HepG2 (cell line): Measurements from ENCODE around the gene NAT9. TPM values are rescaled to one million over a fixed set of nuclear protein-coding genes. Genes with fewer than 3 reads are reported as not detected.

Experiments
- AKAP8 ChIP-seq: sonication (generic); formaldehyde crosslinking; IDR thresholded peaks from 2 replicates; pipeline ENCODE4 v1.5.1; 2020; ENCODE audit warnings: mild to moderate bottlenecking, missing genetic modification reagents
- ARNTL ChIP-seq: sonication (generic); formaldehyde crosslinking; IDR thresholded peaks from 2 replicates; pipeline ENCODE4 v1.4.0; 2020; ENCODE audit warnings: mild to moderate bottlenecking, missing genetic modification reagents
- BRCA1 ChIP-seq: sonication (generic); formaldehyde crosslinking; IDR thresholded peaks from 2 replicates; pipeline ENCODE4 v1.4.0; 2020; ENCODE audit warnings: missing genetic modification reagents
- DNMT3B ChIP-seq: conservative IDR thresholded peaks from 2 replicates; pipeline ENCODE4 v1.6.1; 2016; ENCODE audit warnings: missing biosample characterization, control low read depth
- ETV6 ChIP-seq: sonication (generic); formaldehyde crosslinking; conservative IDR thresholded peaks from 2 replicates; pipeline ENCODE4 v1.4.0; 2020; ENCODE audit warnings: missing genetic modification reagents
- GTF2F1 ChIP-seq: fragments of 150-350 bp; IDR thresholded peaks from 2 replicates; pipeline ENCODE4 v1.6.1; 2014; ENCODE audit warnings: low read length
- GTF3A ChIP-seq: sonication (generic); formaldehyde crosslinking; conservative IDR thresholded peaks from 2 replicates; pipeline ENCODE4 v1.4.0; 2020; ENCODE audit warnings: mild to moderate bottlenecking, missing genetic modification reagents
- MAF1 ChIP-seq: sonication (generic); formaldehyde crosslinking; IDR thresholded peaks from 2 replicates; pipeline ENCODE4 v1.5.0; 2020; ENCODE audit warnings: missing genetic modification reagents, borderline replicate concordance
- PAF1 ChIP-seq: IDR thresholded peaks from 2 replicates; pipeline ENCODE4 v1.6.1; 2016; ENCODE audit warnings: missing genetic modification reagents, missing compliant biosample characterization
- SP2 ChIP-seq: sonication (generic); formaldehyde crosslinking; IDR thresholded peaks from 2 replicates; pipeline ENCODE4 v1.5.1; 2020; ENCODE audit warnings: mild to moderate bottlenecking, missing genetic modification reagents
- SRSF4 ChIP-seq: fragments of 200-400 bp; formaldehyde crosslinking; IDR thresholded peaks from one replicate; pipeline ENCODE4 v1.6.1; 2018; ENCODE audit warnings: mild to moderate bottlenecking, low read depth, low read length, moderate library complexity; ENCODE audit not compliant: poor library complexity, severe bottlenecking
- ZC3H13 ChIP-seq: sonication (generic); formaldehyde crosslinking; IDR thresholded peaks from 2 replicates; pipeline ENCODE4 v1.8.1; 2023; ENCODE audit warnings: mild to moderate bottlenecking, missing genetic modification reagents, moderate library complexity
- ZNF3 ChIP-seq: IDR thresholded peaks from 2 replicates; pipeline ENCODE4 v1.7.0; 2017; ENCODE audit warnings: inconsistent platforms
- ZNF441 ChIP-seq: sonication (generic); formaldehyde crosslinking; IDR thresholded peaks from 2 replicates; pipeline ENCODE4 v1.7.0; 2021; ENCODE audit warnings: missing genetic modification reagents, borderline replicate concordance
- ZNF543 ChIP-seq: sonication (generic); formaldehyde crosslinking; IDR thresholded peaks from 2 replicates; pipeline ENCODE4 v1.4.0; 2020; ENCODE audit warnings: mild to moderate bottlenecking, missing genetic modification reagents
- ZNF552 ChIP-seq: sonication (generic); formaldehyde crosslinking; IDR thresholded peaks from 2 replicates; pipeline ENCODE4 v1.9.0; 2022; ENCODE audit warnings: missing genetic modification reagents, mild to moderate bottlenecking, borderline replicate concordance
- ZNF674 ChIP-seq: sonication (generic); formaldehyde crosslinking; IDR thresholded peaks from 2 replicates; pipeline ENCODE4 v1.5.0; 2020; ENCODE audit warnings: low read depth, mild to moderate bottlenecking, missing genetic modification reagents
- ZNF816 ChIP-seq: sonication (generic); formaldehyde crosslinking; IDR thresholded peaks from 2 replicates; pipeline ENCODE4 v1.8.0; 2022; ENCODE audit warnings: missing genetic modification reagents, mild to moderate bottlenecking, borderline replicate concordance
- polyA plus RNA-seq, 8 experiments: library from polyadenylated mRNA; depleted of rRNA in 3 of 8; stranded (reverse) in 7 of 8; unstranded in 1 of 8; fragments of >200 nt; fragmentation: Illumina TruSeq in 4 of 8; extraction: Trizol in 4 of 8; gene quantifications; 2 replicates each; pipeline versions ENCODE4 v1.2.1 to v1.2.3, GENCODE V29; 2011 to 2016; ENCODE audit warnings: low read depth in 4 of 8, missing spikeins in 1 of 8, mixed read lengths in 1 of 8; ENCODE audit not compliant: insufficient read depth in 1 of 8
- total RNA-seq, 5 experiments: library from RNA; depleted of rRNA; stranded (reverse); fragments of >200 nt; fragmentation: Illumina TruSeq; extraction: Trizol; gene quantifications; 2 replicates each; pipeline ENCODE4 v1.2.3, GENCODE V29; 2016; ENCODE audit warnings: low read depth in 1 of 5
- TF ChIP-seq, protein P1 (sequence below): sonication (generic); formaldehyde crosslinking; IDR thresholded peaks from 2 replicates; pipeline ENCODE4 v1.8.0; 2022; ENCODE audit warnings: mild to moderate bottlenecking, missing genetic modification reagents, borderline replicate concordance
- TF ChIP-seq, protein P2 (sequence below): IDR thresholded peaks from 2 replicates; pipeline ENCODE4 v1.6.1; 2016; ENCODE audit warnings: low read depth, missing genetic modification reagents, missing compliant biosample characterization
- TF ChIP-seq, protein P3 (sequence below): sonication (generic); formaldehyde crosslinking; IDR thresholded peaks from 2 replicates; pipeline ENCODE4 v1.4.0; 2020; ENCODE audit warnings: missing genetic modification reagents
- TF ChIP-seq, protein P4 (sequence below): sonication (generic); formaldehyde crosslinking; IDR thresholded peaks from 2 replicates; pipeline ENCODE4 v1.4.0; 2020; ENCODE audit warnings: missing genetic modification reagents

The NAT9 gene
- total and polyA plus RNA-seq, 2 of the 13 experiments (the other 11 are each of a cell fraction or from before 2014, with no cell fraction given), result 39.7 to 44.2 TPM

DNA sequence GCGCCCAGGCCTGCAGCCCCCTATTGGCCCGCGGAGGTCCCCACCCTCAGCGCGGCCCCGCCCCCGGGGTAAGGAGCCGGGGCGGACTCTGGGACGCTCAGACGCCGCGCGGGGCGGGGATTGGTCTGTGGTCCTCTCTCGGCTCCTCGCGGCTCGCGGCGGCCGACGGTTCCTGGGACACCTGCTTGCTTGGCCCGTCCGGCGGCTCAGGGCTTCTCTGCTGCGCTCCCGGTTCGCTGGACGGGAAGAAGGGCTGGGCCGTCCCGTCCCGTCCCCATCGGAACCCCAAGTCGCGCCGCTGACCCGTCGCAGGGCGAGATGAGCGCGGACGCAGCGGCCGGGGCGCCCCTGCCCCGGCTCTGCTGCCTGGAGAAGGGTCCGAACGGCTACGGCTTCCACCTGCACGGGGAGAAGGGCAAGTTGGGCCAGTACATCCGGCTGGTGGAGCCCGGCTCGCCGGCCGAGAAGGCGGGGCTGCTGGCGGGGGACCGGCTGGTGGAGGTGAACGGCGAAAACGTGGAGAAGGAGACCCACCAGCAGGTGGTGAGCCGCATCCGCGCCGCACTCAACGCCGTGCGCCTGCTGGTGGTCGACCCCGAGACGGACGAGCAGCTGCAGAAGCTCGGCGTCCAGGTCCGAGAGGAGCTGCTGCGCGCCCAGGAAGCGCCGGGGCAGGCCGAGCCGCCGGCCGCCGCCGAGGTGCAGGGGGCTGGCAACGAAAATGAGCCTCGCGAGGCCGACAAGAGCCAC, 27.4 kb downstream of the NAT9 start, which contains the start of gene NHERF1 (continued):
- TF ChIP-seq ZNF441 (CRISPR knock-in tag) (peak; percentile 93; the same call in 1 of the 2 replicates), PAF1 (no peak), ZNF552 (peak; percentile 37), SRSF4 (peak; percentile 45), BRCA1 (CRISPR knock-in tag) (peak; percentile 94), ZNF674 (CRISPR knock-in tag) (peak; percentile 17; the same call in 1 of the 2 replicates), GTF2F1 (peak; percentile 55; the same call in 1 of the 2 replicates), AKAP8 (CRISPR knock-in tag) (no peak; the same call in 1 of the 2 replicates), ZNF3 (0 out of 2 replicates have a peak, but pooled peaks have one; percentile 2), ZC3H13 (CRISPR knock-in tag) (peak; percentile 89), ETV6 (CRISPR knock-in tag) (peak; percentile 69), ARNTL (CRISPR knock-in tag) (no peak), ZNF816 (CRISPR knock-in tag) (peak; percentile 95), GTF3A (CRISPR knock-in tag) (no peak), ZNF543 (CRISPR knock-in tag) (peak; percentile 79; the same call in 1 of the 2 replicates), SP2 (CRISPR knock-in tag) (peak; percentile 47; the same call in 1 of the 2 replicates), DNMT3B (peak; percentile 55; the same call in 1 of the 2 replicates), MAF1 (CRISPR knock-in tag) (peak; percentile 87; the same call in 1 of the 2 replicates)
- TF ChIP-seq, protein P1, sequence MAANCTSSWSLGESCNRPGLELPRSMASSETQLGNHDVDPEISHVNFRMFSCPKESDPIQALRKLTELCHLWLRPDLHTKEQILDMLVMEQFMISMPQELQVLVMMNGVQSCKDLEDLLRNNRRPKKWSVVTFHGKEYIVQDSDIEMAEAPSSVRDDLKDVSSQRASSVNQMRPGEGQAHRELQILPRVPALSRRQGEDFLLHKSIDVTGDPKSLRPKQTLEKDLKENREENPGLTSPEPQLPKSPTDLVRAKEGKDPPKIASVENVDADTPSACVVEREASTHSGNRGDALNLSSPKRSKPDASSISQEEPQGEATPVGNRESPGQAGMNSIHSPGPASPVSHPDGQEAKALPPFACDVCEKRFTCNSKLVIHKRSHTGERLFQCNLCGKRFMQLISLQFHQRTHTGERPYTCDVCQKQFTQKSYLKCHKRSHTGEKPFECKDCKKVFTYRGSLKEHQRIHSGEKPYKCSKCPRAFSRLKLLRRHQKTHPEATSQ (CRISPR knock-in tag), result no peak
- TF ChIP-seq, protein P2, sequence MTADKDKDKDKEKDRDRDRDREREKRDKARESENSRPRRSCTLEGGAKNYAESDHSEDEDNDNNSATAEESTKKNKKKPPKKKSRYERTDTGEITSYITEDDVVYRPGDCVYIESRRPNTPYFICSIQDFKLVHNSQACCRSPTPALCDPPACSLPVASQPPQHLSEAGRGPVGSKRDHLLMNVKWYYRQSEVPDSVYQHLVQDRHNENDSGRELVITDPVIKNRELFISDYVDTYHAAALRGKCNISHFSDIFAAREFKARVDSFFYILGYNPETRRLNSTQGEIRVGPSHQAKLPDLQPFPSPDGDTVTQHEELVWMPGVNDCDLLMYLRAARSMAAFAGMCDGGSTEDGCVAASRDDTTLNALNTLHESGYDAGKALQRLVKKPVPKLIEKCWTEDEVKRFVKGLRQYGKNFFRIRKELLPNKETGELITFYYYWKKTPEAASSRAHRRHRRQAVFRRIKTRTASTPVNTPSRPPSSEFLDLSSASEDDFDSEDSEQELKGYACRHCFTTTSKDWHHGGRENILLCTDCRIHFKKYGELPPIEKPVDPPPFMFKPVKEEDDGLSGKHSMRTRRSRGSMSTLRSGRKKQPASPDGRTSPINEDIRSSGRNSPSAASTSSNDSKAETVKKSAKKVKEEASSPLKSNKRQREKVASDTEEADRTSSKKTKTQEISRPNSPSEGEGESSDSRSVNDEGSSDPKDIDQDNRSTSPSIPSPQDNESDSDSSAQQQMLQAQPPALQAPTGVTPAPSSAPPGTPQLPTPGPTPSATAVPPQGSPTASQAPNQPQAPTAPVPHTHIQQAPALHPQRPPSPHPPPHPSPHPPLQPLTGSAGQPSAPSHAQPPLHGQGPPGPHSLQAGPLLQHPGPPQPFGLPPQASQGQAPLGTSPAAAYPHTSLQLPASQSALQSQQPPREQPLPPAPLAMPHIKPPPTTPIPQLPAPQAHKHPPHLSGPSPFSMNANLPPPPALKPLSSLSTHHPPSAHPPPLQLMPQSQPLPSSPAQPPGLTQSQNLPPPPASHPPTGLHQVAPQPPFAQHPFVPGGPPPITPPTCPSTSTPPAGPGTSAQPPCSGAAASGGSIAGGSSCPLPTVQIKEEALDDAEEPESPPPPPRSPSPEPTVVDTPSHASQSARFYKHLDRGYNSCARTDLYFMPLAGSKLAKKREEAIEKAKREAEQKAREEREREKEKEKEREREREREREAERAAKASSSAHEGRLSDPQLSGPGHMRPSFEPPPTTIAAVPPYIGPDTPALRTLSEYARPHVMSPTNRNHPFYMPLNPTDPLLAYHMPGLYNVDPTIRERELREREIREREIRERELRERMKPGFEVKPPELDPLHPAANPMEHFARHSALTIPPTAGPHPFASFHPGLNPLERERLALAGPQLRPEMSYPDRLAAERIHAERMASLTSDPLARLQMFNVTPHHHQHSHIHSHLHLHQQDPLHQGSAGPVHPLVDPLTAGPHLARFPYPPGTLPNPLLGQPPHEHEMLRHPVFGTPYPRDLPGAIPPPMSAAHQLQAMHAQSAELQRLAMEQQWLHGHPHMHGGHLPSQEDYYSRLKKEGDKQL (CRISPR knock-in tag), result peak; percentile 30; the same call in 1 of the 2 replicates
- TF ChIP-seq, protein P3, sequence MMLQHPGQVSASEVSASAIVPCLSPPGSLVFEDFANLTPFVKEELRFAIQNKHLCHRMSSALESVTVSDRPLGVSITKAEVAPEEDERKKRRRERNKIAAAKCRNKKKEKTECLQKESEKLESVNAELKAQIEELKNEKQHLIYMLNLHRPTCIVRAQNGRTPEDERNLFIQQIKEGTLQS, result peak; percentile 58; the same call in 1 of the 2 replicates
- TF ChIP-seq, protein P4, sequence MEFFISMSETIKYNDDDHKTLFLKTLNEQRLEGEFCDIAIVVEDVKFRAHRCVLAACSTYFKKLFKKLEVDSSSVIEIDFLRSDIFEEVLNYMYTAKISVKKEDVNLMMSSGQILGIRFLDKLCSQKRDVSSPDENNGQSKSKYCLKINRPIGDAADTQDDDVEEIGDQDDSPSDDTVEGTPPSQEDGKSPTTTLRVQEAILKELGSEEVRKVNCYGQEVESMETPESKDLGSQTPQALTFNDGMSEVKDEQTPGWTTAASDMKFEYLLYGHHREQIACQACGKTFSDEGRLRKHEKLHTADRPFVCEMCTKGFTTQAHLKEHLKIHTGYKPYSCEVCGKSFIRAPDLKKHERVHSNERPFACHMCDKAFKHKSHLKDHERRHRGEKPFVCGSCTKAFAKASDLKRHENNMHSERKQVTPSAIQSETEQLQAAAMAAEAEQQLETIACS (CRISPR knock-in tag), result peak; percentile 39; the same call in 1 of the 2 replicates
